Right lung (tissue), 5 donors: Measurements from ENCODE around the gene KSR2. TPM values are rescaled to one million over a fixed set of nuclear protein-coding genes. Genes with fewer than 3 reads are reported as not detected.

ENCODE experiments used
- DNase-seq, 2 donors: peaks; one replicate each; pipeline ENCODE4 v3.0.0-alpha.2; 2013
- polyA plus RNA-seq, 5 donors: library from polyadenylated mRNA; unstranded; fragments of 120-200 nt; gene quantifications; one replicate each; pipeline versions ENCODE4 v1.2.1 to v1.2.3, GENCODE V29; 2013; ENCODE audit warnings: inconsistent platforms in 1 of 5, low replicate concordance in 1 of 5; ENCODE audit not compliant: insufficient read length in 5 of 5, insufficient read depth in 1 of 5

Gene KSR2
- polyA plus RNA-seq, 5 donors: 0.20 to 0.48 (median 0.27) TPM

DNA sequence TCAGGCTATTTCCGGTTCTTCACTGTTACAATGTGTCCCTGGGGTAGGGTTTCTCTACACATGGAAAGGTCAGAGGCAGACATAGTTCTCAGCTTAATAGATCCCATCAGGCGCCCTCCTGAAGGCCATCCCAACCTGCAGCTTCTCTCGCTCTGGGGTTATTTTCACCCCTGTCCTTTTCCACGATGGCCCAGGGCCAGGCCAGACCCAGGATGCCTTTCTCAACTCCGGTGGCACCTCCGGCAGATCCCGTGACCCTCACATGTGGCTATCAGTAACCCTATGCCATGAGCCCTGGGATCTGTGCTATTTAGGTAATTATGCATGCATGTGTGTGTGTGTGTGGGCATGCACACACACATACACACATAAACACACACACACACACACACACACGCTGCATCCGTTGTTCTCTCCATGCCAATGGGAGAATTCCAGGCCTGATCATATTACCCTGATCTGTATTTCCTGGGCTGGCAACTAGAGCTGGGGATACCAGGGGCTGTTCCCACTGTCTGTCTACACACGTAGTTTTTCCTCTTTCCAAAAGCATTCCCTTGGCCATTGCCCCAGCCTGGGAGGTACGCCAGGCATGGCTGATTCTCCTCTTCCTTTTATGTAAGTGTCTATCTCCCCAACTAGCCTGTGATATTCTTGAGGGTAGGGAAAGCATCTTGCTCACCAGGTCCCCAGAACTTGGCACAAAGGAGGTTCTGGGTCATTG, 556.2 kb downstream of the KSR2 start:
- DNase-seq: no peak

DNA sequence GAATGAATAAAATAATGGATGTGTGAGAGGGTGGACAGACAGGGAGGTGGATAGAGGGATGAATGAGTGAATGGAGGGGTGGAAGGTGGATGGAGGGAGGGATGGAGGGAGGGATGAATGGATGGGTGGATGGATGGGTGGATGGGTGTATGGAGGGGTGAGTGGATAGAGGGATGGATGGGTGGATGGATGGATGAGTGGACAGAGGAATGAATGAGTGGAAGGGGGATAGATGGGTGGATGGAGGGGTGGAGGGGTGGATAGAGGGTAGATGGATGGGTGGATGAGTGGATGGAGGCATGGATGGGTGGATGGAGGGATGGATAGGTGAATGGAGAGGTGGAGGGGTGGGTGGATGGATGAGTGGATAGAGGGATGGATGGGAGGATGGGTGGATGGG, 559.5 kb downstream of the KSR2 start:
- DNase-seq: no peak

DNA sequence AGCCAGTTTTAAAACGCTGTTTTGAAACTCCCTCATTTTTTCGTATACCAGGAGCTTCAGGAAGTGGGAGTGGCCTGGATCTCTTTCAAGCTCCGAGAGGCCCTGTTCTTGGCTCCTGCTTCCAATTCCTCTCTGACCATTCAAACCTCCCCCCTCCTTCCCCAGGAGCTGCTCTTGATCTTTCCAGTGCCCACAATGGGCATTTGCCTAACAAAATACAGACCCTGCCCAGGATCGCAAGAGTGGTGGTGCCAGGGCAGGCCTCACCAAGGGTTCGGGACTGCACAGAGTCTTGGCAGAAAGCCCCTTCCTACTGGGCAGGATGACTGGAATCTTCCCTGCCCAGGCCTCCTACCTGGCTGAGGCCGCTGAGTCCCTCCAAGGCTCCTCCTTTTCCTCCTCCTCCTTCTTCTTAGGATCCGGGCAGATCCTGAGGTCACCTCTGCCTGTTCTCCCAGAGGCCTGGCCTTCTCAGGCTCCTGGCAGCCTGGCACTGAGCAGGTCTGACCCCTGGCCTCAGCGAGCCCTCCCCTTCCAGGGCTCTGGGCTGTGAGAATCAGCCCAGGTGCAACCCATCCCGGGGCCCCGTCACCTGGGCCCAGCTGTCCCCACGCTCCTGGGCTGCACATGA, 560.5 kb downstream of the KSR2 start:
- DNase-seq: peak; percentile 79 to 85

DNA sequence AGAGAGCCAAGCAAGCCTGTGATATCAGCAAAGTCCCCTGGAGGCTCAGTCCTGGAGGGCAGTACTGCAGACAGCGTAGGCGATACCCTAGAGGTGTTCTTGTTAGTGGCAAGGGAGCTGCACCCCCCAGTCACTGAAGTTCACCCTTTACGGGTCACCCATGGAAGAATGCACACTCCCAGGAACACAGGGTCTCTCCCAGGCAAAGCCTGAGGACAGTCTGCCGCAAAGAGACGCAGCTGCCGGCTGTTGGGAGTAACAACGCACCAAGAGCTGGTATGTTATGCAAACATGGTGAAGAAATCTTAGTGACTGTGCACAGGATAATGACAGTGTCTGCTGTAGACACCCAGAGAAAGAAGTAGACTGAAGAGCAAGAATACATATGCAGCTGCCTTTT, 563.9 kb downstream of the KSR2 start:
- no peak for DNase-seq

DNA sequence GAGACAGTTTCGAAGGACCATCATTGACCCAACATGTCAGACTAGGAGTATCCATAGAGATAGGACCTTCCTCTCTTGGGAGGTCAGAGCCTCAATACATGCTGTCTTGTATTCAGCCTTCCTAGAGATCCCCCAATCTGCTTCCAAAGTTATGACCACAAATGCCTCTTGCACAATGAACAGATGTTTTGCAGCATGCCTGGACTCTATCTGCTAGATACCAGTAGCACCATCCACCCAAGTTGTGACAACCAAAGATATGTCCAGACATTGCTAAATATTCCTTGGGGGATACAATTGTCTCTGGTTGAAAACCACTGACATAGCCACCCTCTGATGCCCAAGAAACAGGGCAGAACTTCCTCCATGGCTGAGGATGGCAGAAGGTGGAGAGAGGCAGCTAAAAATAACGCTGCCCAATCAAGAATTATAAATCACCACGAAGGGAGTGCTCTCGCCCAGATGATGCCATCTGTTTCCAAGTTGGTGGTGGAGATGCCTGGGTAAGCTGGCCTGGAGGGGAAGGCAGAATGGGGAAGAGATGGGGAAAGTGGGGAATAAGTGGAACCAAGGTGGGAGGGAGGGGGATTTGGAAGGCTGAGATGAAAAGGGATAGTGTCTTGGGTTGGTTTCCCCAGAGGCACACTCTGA, 564.5 kb downstream of the KSR2 start:
- no peak for DNase-seq

DNA sequence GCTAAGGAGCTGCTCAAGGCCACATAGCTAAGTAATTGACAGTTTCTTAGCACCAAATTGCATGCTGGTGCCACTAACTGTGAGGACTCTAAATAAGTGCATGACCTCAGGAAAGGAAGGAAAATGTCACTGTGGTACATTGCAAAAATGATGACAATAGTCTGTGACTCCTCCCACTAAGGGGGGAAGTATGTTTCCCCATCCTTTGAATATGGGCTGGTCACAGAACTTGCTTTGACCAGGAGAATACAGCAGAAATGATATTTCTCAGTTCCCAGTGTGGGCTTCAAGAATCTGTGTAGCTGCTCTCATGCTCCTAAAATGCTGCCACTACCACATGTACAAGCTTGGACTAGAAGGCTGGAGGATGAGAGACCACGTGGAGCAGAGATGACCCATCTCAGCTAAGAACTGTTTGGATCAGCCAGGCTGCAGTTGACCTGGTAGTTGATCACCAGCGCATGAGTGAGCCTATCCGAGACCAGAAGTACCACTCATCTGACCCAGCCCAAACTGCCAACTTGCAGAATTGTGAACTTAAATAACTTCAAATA, 565.1 kb downstream of the KSR2 start:
- DNase-seq: no peak

Other genes starting within 250 kb of the KSR2 start
- gene RFC5, start 47.7 kb upstream of the KSR2 start, polyA plus RNA-seq: 10 to 100 TPM; 27.6 to 41.5 (median 36.5) TPM
- 10 to 100 TPM; 49.6 to 56.2 (median 54.2) TPM for gene WSB2, start 92.2 kb upstream of the KSR2 start, polyA plus RNA-seq
- 10 to 100 TPM; 28.0 to 39.8 (median 37.9) TPM for gene VSIG10, start 135.0 kb upstream of the KSR2 start, polyA plus RNA-seq
- gene PEBP1, start 167.1 kb upstream of the KSR2 start, polyA plus RNA-seq: 100 to 1,000 TPM; 230 to 282 (median 238) TPM